Neural cell (in vitro differentiated cells): ENCODE results near the gene GATAD1.

Experiments
- CTCF ChIP-seq: fragments of 450-650 bp; IDR thresholded peaks from 2 replicates; pipeline ENCODE4 v1.5.1; 2014; ENCODE audit warnings: antibody characterized with exemption, mild to moderate bottlenecking, moderate library complexity; ENCODE audit not compliant: poor library complexity, severe bottlenecking
- POLR2AphosphoS5 ChIP-seq: IDR thresholded peaks from 2 replicates; pipeline ENCODE4 v1.6.1; 2012
- RAD21 ChIP-seq: fragments of 450-650 bp; conservative IDR thresholded peaks from 2 replicates; pipeline ENCODE4 v1.6.1; 2014; ENCODE audit warnings: antibody characterized with exemption, mild to moderate bottlenecking, moderate library complexity
- TF ChIP-seq, protein P1 (sequence below): IDR thresholded peaks from 2 replicates; pipeline ENCODE4 v1.6.1; 2012; ENCODE audit warnings: borderline replicate concordance

DNA sequence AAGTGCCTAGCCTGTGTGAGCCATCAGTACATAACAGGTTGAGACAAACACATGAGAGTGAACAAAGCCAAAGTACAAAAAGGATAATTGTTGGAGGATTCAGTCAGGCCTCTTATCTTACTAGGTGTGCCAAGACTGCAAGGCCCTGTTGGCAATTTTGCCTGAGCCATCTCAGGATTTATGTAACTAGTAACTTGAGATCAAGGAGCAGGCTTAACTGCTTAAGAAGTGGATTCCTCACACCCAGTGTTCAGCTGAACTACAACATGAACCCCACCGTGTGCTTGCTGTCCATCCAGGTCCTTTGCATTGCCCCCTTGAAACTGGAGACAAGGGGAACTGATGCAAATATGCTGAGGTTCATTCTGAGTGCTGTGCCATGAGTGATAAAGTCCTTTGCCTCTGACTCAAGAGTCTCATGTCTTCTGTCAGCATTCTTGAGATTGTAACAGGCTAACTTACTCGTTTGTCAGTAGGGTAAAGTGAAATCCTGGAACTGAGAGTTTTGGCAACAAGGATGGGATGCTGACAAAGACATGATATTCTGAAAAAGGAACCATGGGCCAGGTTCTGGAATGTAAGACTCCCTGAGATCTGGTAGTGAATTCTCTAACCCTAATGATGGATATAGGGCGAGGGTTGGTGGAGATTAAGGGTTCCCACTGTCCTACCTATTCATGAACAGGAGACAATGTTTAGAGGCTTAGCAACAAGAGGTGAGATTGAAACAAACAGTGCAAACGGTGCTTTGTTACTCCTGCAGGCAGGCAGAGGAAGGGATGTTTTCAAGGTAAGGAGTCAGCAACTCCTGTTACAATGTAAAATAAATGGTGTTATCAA lies 44.1 kb upstream of the GATAD1 start:
- no peak for TF ChIP-seq CTCF
- no peak for TF ChIP-seq POLR2AphosphoS5
- TF ChIP-seq, protein P1, sequence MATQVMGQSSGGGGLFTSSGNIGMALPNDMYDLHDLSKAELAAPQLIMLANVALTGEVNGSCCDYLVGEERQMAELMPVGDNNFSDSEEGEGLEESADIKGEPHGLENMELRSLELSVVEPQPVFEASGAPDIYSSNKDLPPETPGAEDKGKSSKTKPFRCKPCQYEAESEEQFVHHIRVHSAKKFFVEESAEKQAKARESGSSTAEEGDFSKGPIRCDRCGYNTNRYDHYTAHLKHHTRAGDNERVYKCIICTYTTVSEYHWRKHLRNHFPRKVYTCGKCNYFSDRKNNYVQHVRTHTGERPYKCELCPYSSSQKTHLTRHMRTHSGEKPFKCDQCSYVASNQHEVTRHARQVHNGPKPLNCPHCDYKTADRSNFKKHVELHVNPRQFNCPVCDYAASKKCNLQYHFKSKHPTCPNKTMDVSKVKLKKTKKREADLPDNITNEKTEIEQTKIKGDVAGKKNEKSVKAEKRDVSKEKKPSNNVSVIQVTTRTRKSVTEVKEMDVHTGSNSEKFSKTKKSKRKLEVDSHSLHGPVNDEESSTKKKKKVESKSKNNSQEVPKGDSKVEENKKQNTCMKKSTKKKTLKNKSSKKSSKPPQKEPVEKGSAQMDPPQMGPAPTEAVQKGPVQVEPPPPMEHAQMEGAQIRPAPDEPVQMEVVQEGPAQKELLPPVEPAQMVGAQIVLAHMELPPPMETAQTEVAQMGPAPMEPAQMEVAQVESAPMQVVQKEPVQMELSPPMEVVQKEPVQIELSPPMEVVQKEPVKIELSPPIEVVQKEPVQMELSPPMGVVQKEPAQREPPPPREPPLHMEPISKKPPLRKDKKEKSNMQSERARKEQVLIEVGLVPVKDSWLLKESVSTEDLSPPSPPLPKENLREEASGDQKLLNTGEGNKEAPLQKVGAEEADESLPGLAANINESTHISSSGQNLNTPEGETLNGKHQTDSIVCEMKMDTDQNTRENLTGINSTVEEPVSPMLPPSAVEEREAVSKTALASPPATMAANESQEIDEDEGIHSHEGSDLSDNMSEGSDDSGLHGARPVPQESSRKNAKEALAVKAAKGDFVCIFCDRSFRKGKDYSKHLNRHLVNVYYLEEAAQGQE = no peak
- TF ChIP-seq RAD21 = no peak
